HepG2 (cell line): ENCODE data around the gene ERCC5. TPM values are rescaled to one million over a fixed set of nuclear protein-coding genes. Genes with fewer than 3 reads are reported as not detected.

Source experiments
- ATAC-seq: fragments of 200-7000 bp; cut with Tn5 transposase; 3 replicates; pipeline ENCODE4 v1.9.1; 2020; ENCODE audit warnings: mild to moderate bottlenecking, moderate library complexity
- BruUV-seq: library from RNA; stranded (reverse); fragments of 400-500 nt; replicated peaks from 2 replicates; lab custom pipeline; 2021; lab: Mats Ljungman, UMichigan
- CTCF ChIA-PET: fragments of 300-600 bp; formaldehyde crosslinking; extraction: SDS; loops from one replicate; lab custom pipeline; 2021; ENCODE audit warnings: low total read pairs, inconsistent platforms, low intra/inter-chr PET ratio; lab: Yijun Ruan, JAX
- POLR2A ChIA-PET: fragments of 350-600 bp; sonication (Branson Sonifier 250); formaldehyde crosslinking; loops from one replicate; lab custom pipeline; 2020; ENCODE audit warnings: antibody characterized with exemption, inconsistent platforms; lab: Yijun Ruan, JAX
- DNase-seq: peaks from one replicate; pipeline ENCODE4 v3.0.0-alpha.2; 2015; ENCODE audit warnings: low spot score
- FAIRE-seq: peaks from 3 replicates; lab custom pipeline; 2011; peaks lifted over from hg19 to GRCh38; lab: Jason Lieb, UNC
- H2AFZ ChIP-seq: one replicate; pipeline ENCODE4 v1.6.1; 2011; ENCODE audit warnings: low read length, inconsistent platforms
- H3K27ac ChIP-seq: fragments of 300-600 bp; 3 replicates; pipeline ENCODE4 v1.8.0; 2011; ENCODE audit warnings: mixed run types, mild to moderate bottlenecking, mixed read lengths, low read length, inconsistent platforms; ENCODE audit not compliant: insufficient read depth; ENCODE audit errors: extremely low read length
- H3K27me3 ChIP-seq, 2 experiments: fragments of 200-600 bp in 1 of 2; 2 replicates in 1 of 2; 3 replicates in 1 of 2; pipeline versions ENCODE4 v1.6.0 to v1.8.0; 2011; ENCODE audit warnings: low read length in 2 of 2, mild to moderate bottlenecking in 2 of 2, moderate library complexity in 2 of 2, inconsistent platforms in 1 of 2; ENCODE audit not compliant: insufficient read depth in 2 of 2, control insufficient read depth in 1 of 2
- H3K36me3 ChIP-seq, 2 experiments: fragments of 200-600 bp in 1 of 2; replicated peaks in 1 of 2; 2 replicates in 1 of 2; 3 replicates in 1 of 2; pipeline versions ENCODE4 v1.5.1 to v1.8.0; 2011; ENCODE audit warnings: low read length in 2 of 2, inconsistent platforms in 1 of 2; ENCODE audit not compliant: insufficient read depth in 2 of 2, control insufficient read depth in 1 of 2
- H3K4me1 ChIP-seq: 2 replicates; pipeline ENCODE4 v1.5.1; 2012; ENCODE audit warnings: low read length, inconsistent platforms; ENCODE audit not compliant: insufficient read depth
- H3K4me2 ChIP-seq: 2 replicates; pipeline ENCODE4 v1.6.0; 2011; ENCODE audit warnings: low read depth, low read length, inconsistent platforms
- H3K4me3 ChIP-seq, 3 experiments: fragments of 200-600 bp in 1 of 3; sonication (generic), shearing (Covaris generic) in 1 of 3; replicated peaks in 1 of 3; 2 replicates each; pipeline ENCODE4 v1.5.1; 2011 to 2016; ENCODE audit warnings: low read length in 3 of 3, inconsistent platforms in 2 of 3, low read depth in 2 of 3, mild to moderate bottlenecking in 2 of 3, control low read depth in 1 of 3, mixed read lengths in 1 of 3; ENCODE audit not compliant: insufficient read depth in 1 of 3
- H3K79me2 ChIP-seq: one replicate; pipeline ENCODE4 v1.6.1; 2011; ENCODE audit warnings: low read length, inconsistent platforms; ENCODE audit not compliant: insufficient read depth
- H3K9ac ChIP-seq: 2 replicates; pipeline ENCODE4 v1.6.0; 2011; ENCODE audit warnings: mild to moderate bottlenecking, low read depth, low read length, inconsistent platforms; ENCODE audit not compliant: insufficient read depth
- H3K9me3 ChIP-seq: 2 replicates; pipeline ENCODE4 v1.5.1; 2012; ENCODE audit warnings: mild to moderate bottlenecking, low read length
- H4K20me1 ChIP-seq: 2 replicates; pipeline ENCODE4 v1.6.0; 2011; ENCODE audit warnings: inconsistent platforms, mild to moderate bottlenecking, low read length, moderate library complexity; ENCODE audit not compliant: insufficient read depth
- FOXA1 ChIP-seq, 2 experiments: fragments of 450-650 bp in 1 of 2; sonication (generic) in 1 of 2; formaldehyde crosslinking in 1 of 2; IDR thresholded peaks; 2 replicates each; pipeline versions ENCODE4 v1.4.0 to v1.6.1; 2016 to 2020; ENCODE audit warnings: missing genetic modification reagents in 1 of 2
- FOXJ3 ChIP-seq: sonication (generic); formaldehyde crosslinking; IDR thresholded peaks from 2 replicates; pipeline ENCODE4 v1.4.0; 2020; ENCODE audit warnings: missing genetic modification reagents, mild to moderate bottlenecking, borderline replicate concordance
- HDAC2 ChIP-seq: sonication (generic); formaldehyde crosslinking; IDR thresholded peaks from 2 replicates; pipeline ENCODE4 v1.4.0; 2020; ENCODE audit warnings: missing genetic modification reagents
- HMG20A ChIP-seq: IDR thresholded peaks from 2 replicates; pipeline ENCODE4 v1.6.1; 2016; ENCODE audit warnings: borderline replicate concordance
- HNF4G ChIP-seq, 2 experiments: sonication (generic) in 1 of 2; formaldehyde crosslinking in 1 of 2; IDR thresholded peaks; 2 replicates each; pipeline versions ENCODE4 v1.4.0 to v1.6.1; 2011 to 2020; ENCODE audit warnings: borderline replicate concordance in 2 of 2, low read depth in 2 of 2, mild to moderate bottlenecking in 2 of 2, low read length in 1 of 2, missing genetic modification reagents in 1 of 2, moderate library complexity in 1 of 2
- SALL1 ChIP-seq: sonication (generic); formaldehyde crosslinking; IDR thresholded peaks from 2 replicates; pipeline ENCODE4 v1.8.0; 2022; ENCODE audit warnings: mild to moderate bottlenecking, missing genetic modification reagents
- SAP130 ChIP-seq: IDR thresholded peaks from 2 replicates; pipeline ENCODE4 v1.6.1; 2016; ENCODE audit warnings: low read depth
- SKI ChIP-seq: fragments of 450-650 bp; IDR thresholded peaks from one replicate; pipeline ENCODE4 v1.6.1; 2018; ENCODE audit warnings: mild to moderate bottlenecking; ENCODE audit not compliant: partially characterized antibody
- SOX13 ChIP-seq, 3 experiments: fragments of 450-650 bp in 1 of 3; sonication (generic) in 1 of 3; formaldehyde crosslinking in 1 of 3; IDR thresholded peaks in 2 of 3; conservative IDR thresholded peaks in 1 of 3; 2 replicates each; pipeline versions ENCODE4 v1.5.0 to v1.6.1; 2016 to 2020; ENCODE audit warnings: antibody characterized with exemption in 1 of 3, mild to moderate bottlenecking in 1 of 3, missing compliant biosample characterization in 1 of 3, missing genetic modification reagents in 1 of 3, moderate library complexity in 1 of 3
- SOX5 ChIP-seq: IDR thresholded peaks from 2 replicates; pipeline ENCODE4 v1.6.1; 2016; ENCODE audit warnings: borderline replicate concordance
- SOX6 ChIP-seq, 2 experiments: fragments of 450-650 bp in 1 of 2; sonication (generic) in 1 of 2; formaldehyde crosslinking in 1 of 2; IDR thresholded peaks; 2 replicates each; pipeline versions ENCODE4 v1.4.0 to v1.6.1; 2017 to 2020; ENCODE audit warnings: antibody characterized with exemption in 1 of 2, mild to moderate bottlenecking in 1 of 2, missing genetic modification reagents in 1 of 2
- TCF7 ChIP-seq: sonication (generic); IDR thresholded peaks from 2 replicates; pipeline ENCODE4 v1.6.1; 2016; ENCODE audit warnings: antibody characterized with exemption, low read depth
- TEAD3 ChIP-seq: optimal IDR thresholded peaks from 2 replicates; pipeline ENCODE3; 2016; ENCODE audit warnings: borderline replicate concordance
- ZNF251 ChIP-seq: sonication (generic); formaldehyde crosslinking; IDR thresholded peaks from 2 replicates; pipeline ENCODE4 v1.9.0; 2021; ENCODE audit warnings: mild to moderate bottlenecking, missing genetic modification reagents
- ZNF570 ChIP-seq: sonication (generic); formaldehyde crosslinking; IDR thresholded peaks from 2 replicates; pipeline ENCODE4 v1.4.0; 2020; ENCODE audit warnings: mild to moderate bottlenecking, missing genetic modification reagents, borderline replicate concordance
- ZNF678 ChIP-seq: sonication (generic); formaldehyde crosslinking; IDR thresholded peaks from 2 replicates; pipeline ENCODE4 v1.4.0; 2020; ENCODE audit warnings: mild to moderate bottlenecking, missing genetic modification reagents
- ZSCAN31 ChIP-seq: sonication (generic); formaldehyde crosslinking; IDR thresholded peaks from 2 replicates; pipeline ENCODE4 v1.5.0; 2020; ENCODE audit warnings: low read depth, mild to moderate bottlenecking, missing genetic modification reagents
- WGBS: methylation state at CpG from one replicate; pipeline ENCODE4 v1.1.6; 2017; ENCODE audit warnings: low lambda C conversion rate; 5-methylcytosine and 5-hydroxymethylcytosine counted together
- in situ Hi-C: cut with HindIII; loops from 2 replicates; pipeline ENCODE4 v1.10.0; 2017; ENCODE audit warnings: low pct_unique_long_range_greater_than_20kb; ENCODE audit not compliant: extremely low pct_ligation_motif_present
- intact Hi-C: fragments of 100-400 bp; cut with micrococcal nuclease; formaldehyde crosslinking; loops from one replicate; pipeline ENCODE4 v1.10.0; 2022; ENCODE audit not compliant: unreplicated experiment
- polyA plus RNA-seq, 8 experiments: library from polyadenylated mRNA; depleted of rRNA in 3 of 8; stranded (reverse) in 7 of 8; unstranded in 1 of 8; fragments of >200 nt; fragmentation: Illumina TruSeq in 4 of 8; extraction: Trizol in 4 of 8; gene quantifications; 2 replicates each; pipeline versions ENCODE4 v1.2.1 to v1.2.3, GENCODE V29; 2011 to 2016; ENCODE audit warnings: low read depth in 4 of 8, missing spikeins in 1 of 8, mixed read lengths in 1 of 8; ENCODE audit not compliant: insufficient read depth in 1 of 8
- total RNA-seq, 5 experiments: library from RNA; depleted of rRNA; stranded (reverse); fragments of >200 nt; fragmentation: Illumina TruSeq; extraction: Trizol; gene quantifications; 2 replicates each; pipeline ENCODE4 v1.2.3, GENCODE V29; 2016; ENCODE audit warnings: low read depth in 1 of 5
- TF ChIP-seq, protein P1 (sequence below), 2 experiments: sonication (generic) in 1 of 2; formaldehyde crosslinking in 1 of 2; IDR thresholded peaks; 2 replicates each; pipeline versions ENCODE4 v1.6.1 to v1.9.0; 2014 to 2022; ENCODE audit warnings: antibody characterized with exemption in 1 of 2, borderline replicate concordance in 1 of 2, inconsistent platforms in 1 of 2, low read depth in 1 of 2, missing genetic modification reagents in 1 of 2

ERCC5 gene
- total and polyA plus RNA-seq, 2 of the 13 experiments (the other 11 are each of a cell fraction or from before 2014, with no cell fraction given) = 12.9 to 35.5 TPM

DNA sequence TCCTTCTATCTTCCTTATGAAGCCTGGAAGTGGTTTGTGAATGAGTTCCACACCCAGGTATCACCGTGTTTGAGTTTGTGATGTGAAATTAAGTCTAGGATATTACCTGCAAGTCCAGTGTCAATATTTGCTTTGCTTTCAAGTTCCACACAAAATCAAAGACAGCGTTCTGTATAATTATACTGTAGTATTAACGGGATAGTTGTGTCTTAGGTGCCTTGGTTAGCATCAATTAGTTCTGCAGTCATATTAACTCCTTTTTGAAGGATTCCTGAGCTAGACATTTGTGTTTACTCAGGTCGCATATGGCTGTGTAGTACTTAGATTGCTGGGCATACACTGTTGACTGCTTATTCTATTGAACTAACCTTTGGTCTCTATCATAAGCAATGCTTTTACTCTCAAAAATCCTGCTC is 54.4 kb downstream of the ERCC5 start:
- no peak overlapping the region for H2AFZ ChIP-seq
- BruUV-seq = no TSS peak
- peak; percentile 87 for ATAC-seq
- no peak overlapping the region for H3K9ac ChIP-seq
- peak; percentile 59 for FAIRE-seq
- ChIA-PET CTCF (no interaction called here), POLR2A (no interaction called here)
- peak; percentile 72 for DNase-seq
- peaks cover 61% of the 10 kb centered on the region for H3K4me1 ChIP-seq
- in situ Hi-C loops = loop anchor here (25.0 kb wide), 1 partner anchor 237 kb away; no protein-coding TSS in a partner anchor
- H4K20me1 ChIP-seq = no peaks in the 10 kb centered on the region
- H3K9me3 ChIP-seq = no peaks in the 10 kb centered on the region
- WGBS = 1% methylated on average over 4 of the region's 4 CpGs
- no peaks in the 10 kb centered on the region for H3K79me2 ChIP-seq
- H3K27ac ChIP-seq = peak overlapping the region; percentile 27
- intact Hi-C loops = loop anchor here (2.0 kb wide), 1 partner anchor 29 kb away; no protein-coding TSS in a partner anchor
- no peaks in the 10 kb centered on the region for H3K27me3 ChIP-seq
- peak overlapping the region; percentile 54 for H3K4me2 ChIP-seq
- no peaks in the 10 kb centered on the region for H3K36me3 ChIP-seq
- H3K4me3 ChIP-seq = no peak overlapping the region; a peak in 1 of 6 replicates
- TF ChIP-seq FOXJ3 (CRISPR knock-in tag) (peak; percentile 73), SOX13 (IDR thresholded peaks at IDR 0.05) (peak; percentile 28; the same call in 1 of the 2 replicates), SOX13 (CRISPR knock-in tag; conservative IDR thresholded peaks at IDR 0.05 in 1 of 2, IDR thresholded peaks at IDR 0.05 in 1 of 2) (peak in 1 of 2 experiments; percentile 88; a peak in 2 of 4 replicates), ZNF678 (no peak), SKI (peak; percentile 56), TCF7 (peak; percentile 61), HMG20A (CRISPR knock-in tag) (peak; percentile 66; the same call in 1 of the 2 replicates), SAP130 (CRISPR knock-in tag) (peak; percentile 38), ZSCAN31 (CRISPR knock-in tag) (no peak), SOX5 (CRISPR knock-in tag) (peak; percentile 68; the same call in 1 of the 2 replicates), HDAC2 (CRISPR knock-in tag) (peak; percentile 53; the same call in 1 of the 2 replicates), HNF4G (IDR thresholded peaks at IDR 0.05; ENCODE audit: borderline replicate concordance, low read depth, low read length) (peak; percentile 40; the same call in 1 of the 2 replicates), HNF4G (CRISPR knock-in tag; IDR thresholded peaks at IDR 0.05; ENCODE audit: borderline replicate concordance, low read depth) (no peak), TEAD3 (CRISPR knock-in tag) (peak; percentile 18), SALL1 (CRISPR knock-in tag) (peak; percentile 45; the same call in 1 of the 2 replicates), ZNF251 (CRISPR knock-in tag) (no peak), FOXA1 (IDR thresholded peaks at IDR 0.05) (peak; percentile 40; the same call in 1 of the 2 replicates), FOXA1 (CRISPR knock-in tag; IDR thresholded peaks at IDR 0.05) (peak; percentile 60), SOX6 (IDR thresholded peaks at IDR 0.05) (no peak), SOX6 (CRISPR knock-in tag; IDR thresholded peaks at IDR 0.05) (peak; percentile 81), ZNF570 (CRISPR knock-in tag) (no peak)
- TF ChIP-seq, protein P1, sequence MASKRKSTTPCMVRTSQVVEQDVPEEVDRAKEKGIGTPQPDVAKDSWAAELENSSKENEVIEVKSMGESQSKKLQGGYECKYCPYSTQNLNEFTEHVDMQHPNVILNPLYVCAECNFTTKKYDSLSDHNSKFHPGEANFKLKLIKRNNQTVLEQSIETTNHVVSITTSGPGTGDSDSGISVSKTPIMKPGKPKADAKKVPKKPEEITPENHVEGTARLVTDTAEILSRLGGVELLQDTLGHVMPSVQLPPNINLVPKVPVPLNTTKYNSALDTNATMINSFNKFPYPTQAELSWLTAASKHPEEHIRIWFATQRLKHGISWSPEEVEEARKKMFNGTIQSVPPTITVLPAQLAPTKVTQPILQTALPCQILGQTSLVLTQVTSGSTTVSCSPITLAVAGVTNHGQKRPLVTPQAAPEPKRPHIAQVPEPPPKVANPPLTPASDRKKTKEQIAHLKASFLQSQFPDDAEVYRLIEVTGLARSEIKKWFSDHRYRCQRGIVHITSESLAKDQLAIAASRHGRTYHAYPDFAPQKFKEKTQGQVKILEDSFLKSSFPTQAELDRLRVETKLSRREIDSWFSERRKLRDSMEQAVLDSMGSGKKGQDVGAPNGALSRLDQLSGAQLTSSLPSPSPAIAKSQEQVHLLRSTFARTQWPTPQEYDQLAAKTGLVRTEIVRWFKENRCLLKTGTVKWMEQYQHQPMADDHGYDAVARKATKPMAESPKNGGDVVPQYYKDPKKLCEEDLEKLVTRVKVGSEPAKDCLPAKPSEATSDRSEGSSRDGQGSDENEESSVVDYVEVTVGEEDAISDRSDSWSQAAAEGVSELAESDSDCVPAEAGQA (IDR thresholded peaks at IDR 0.05; ENCODE audit: low read depth) = no peak
- TF ChIP-seq, protein P1 (CRISPR knock-in tag; IDR thresholded peaks at IDR 0.05; ENCODE audit: borderline replicate concordance) = no peak
